CD4-positive, alpha-beta memory T cell (primary cell): ENCODE results near the gene GALNT10. TPM values are rescaled to one million over a fixed set of nuclear protein-coding genes. Genes with fewer than 3 reads are reported as not detected.

Experiments
- CTCF ChIA-PET: fragments of 350-600 bp; sonication (Branson Sonifier 250); formaldehyde crosslinking; loops from one replicate; lab custom pipeline; 2021; ENCODE audit warnings: inconsistent platforms; ENCODE audit not compliant: partially characterized antibody; lab: Charles Lee
- POLR2A ChIA-PET: fragments of 350-600 bp; sonication (Branson Sonifier 250); formaldehyde crosslinking; loops from one replicate; lab custom pipeline; 2021; ENCODE audit not compliant: partially characterized antibody; lab: Charles Lee
- DNase-seq, 5 donors: peaks; one replicate each; pipeline versions ENCODE4 v3.0.0 to v3.0.0-alpha.2; 2020 to 2022; ENCODE audit warnings: mixed read lengths in 1 of 5
- H3K27ac ChIP-seq: one replicate; pipeline ENCODE4 v1.7.0; 2013; ENCODE audit warnings: low read depth, low read length
- H3K27me3 ChIP-seq: 2 replicates; pipeline ENCODE4 v1.7.0; 2013; ENCODE audit warnings: mild to moderate bottlenecking, low read length, moderate library complexity; ENCODE audit not compliant: insufficient read depth
- H3K36me3 ChIP-seq: 2 replicates; pipeline ENCODE4 v1.7.0; 2013; ENCODE audit warnings: mild to moderate bottlenecking, low read length, moderate library complexity; ENCODE audit not compliant: insufficient read depth
- H3K4me1 ChIP-seq: 2 replicates; pipeline ENCODE4 v1.7.0; 2013; ENCODE audit warnings: mild to moderate bottlenecking, low read length, moderate library complexity; ENCODE audit not compliant: insufficient read depth
- H3K4me3 ChIP-seq, 2 donors: one replicate each; pipeline ENCODE4 v1.7.0; 2013; ENCODE audit warnings: low read length in 2 of 2, mild to moderate bottlenecking in 1 of 2
- H3K9me3 ChIP-seq, 2 donors: one replicate each; pipeline ENCODE4 v1.7.0; 2013; ENCODE audit warnings: low read length in 2 of 2, control low read depth in 1 of 2; ENCODE audit not compliant: control insufficient read depth in 1 of 2
- H3K27ac Mint-ChIP-seq, 7 donors: one replicate each; pipeline ENCODE4 v1.8.0; 2020 to 2021; ENCODE audit warnings: mixed read lengths in 7 of 7, mild to moderate bottlenecking in 6 of 7, inconsistent platforms in 3 of 7, moderate library complexity in 3 of 7
- H3K27me3 Mint-ChIP-seq, 2 donors: one replicate each; pipeline ENCODE4 v1.8.0; 2020 to 2021; ENCODE audit warnings: mixed read lengths in 2 of 2
- H3K36me3 Mint-ChIP-seq, 2 donors: one replicate each; pipeline ENCODE4 v1.8.0; 2020 to 2021; ENCODE audit warnings: mixed read lengths in 2 of 2, inconsistent platforms in 1 of 2, mild to moderate bottlenecking in 1 of 2
- H3K4me1 Mint-ChIP-seq, 4 donors: one replicate each; pipeline ENCODE4 v1.8.0; 2020 to 2021; ENCODE audit warnings: mixed read lengths in 4 of 4, mild to moderate bottlenecking in 1 of 4
- H3K4me3 Mint-ChIP-seq, 8 donors: one replicate each; pipeline ENCODE4 v1.8.0; 2020 to 2021; ENCODE audit warnings: mixed read lengths in 8 of 8, mild to moderate bottlenecking in 7 of 8, moderate library complexity in 6 of 8, inconsistent platforms in 3 of 8
- H3K9me3 Mint-ChIP-seq, 8 donors: one replicate each; pipeline ENCODE4 v1.8.0; 2020 to 2021; ENCODE audit warnings: mixed read lengths in 8 of 8, mild to moderate bottlenecking in 5 of 8, inconsistent platforms in 3 of 8, moderate library complexity in 1 of 8
- intact Hi-C: fragments of 100-400 bp; cut with micrococcal nuclease; formaldehyde crosslinking; loops from one replicate; pipeline ENCODE4 v1.15.1; 2023
- polyA plus RNA-seq, 2 donors: library from polyadenylated mRNA; unstranded; fragments of 300-500 nt; fragmentation: Illumina TruSeq; gene quantifications; one replicate each; pipeline ENCODE4 v1.2.3, GENCODE V29; 2021
- total RNA-seq, 2 experiments: library from RNA; stranded (reverse); gene quantifications; one replicate each; pipeline ENCODE4 v1.2.3, GENCODE V29; 2021

The GALNT10 gene
- total and polyA plus RNA-seq, 4 experiments from 2014 or later, result 9.6 to 35.7 (median 26.8) TPM

DNA sequence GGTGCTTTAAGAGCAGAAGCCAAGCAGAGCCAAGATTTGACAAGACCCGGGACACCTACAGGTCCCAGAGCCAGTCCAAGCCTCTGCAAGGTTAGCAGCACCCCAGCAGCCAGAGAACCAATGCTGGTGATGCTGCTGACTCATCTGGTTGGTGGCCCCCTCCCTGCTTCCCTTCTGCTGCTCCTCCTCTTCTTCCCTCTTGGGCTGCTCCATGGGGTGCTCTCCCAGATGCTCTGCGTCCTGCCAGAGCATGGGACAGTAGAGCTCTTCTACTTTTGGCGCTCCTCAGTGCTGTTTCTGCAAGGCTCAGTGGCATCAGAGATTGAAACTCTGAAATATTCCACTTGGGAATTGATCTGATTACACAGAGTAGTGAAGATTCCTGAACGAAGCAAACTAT lies 179.1 kb downstream of the GALNT10 start:
- Histone ChIP-seq H3K4me3 (no peak overlapping the region), H3K27ac (no peak overlapping the region), H3K36me3 (no peaks in the 10 kb centered on the region), H3K27me3 (no peaks in the 10 kb centered on the region), H3K9me3 (no peaks in the 10 kb centered on the region), H3K4me1 (no peaks in the 10 kb centered on the region)
- Mint-ChIP-seq H3K36me3 (peaks cover 14 to 36% of the 10 kb centered on the region in 2 donors), H3K27me3 (no peaks in the 10 kb centered on the region), H3K27ac (peak overlapping the region in 1 of 7 donors; percentile 27), H3K4me3 (no peak overlapping the region), H3K4me1 (peaks cover 0 to 3% (median under 1%) of the 10 kb centered on the region in 4 donors), H3K9me3 (no peaks in the 10 kb centered on the region)
- DNase-seq, result no peak
- CTCF ChIA-PET, result no interaction called here
- POLR2A ChIA-PET, result no interaction called here
- intact Hi-C loops, result no loop called here

DNA sequence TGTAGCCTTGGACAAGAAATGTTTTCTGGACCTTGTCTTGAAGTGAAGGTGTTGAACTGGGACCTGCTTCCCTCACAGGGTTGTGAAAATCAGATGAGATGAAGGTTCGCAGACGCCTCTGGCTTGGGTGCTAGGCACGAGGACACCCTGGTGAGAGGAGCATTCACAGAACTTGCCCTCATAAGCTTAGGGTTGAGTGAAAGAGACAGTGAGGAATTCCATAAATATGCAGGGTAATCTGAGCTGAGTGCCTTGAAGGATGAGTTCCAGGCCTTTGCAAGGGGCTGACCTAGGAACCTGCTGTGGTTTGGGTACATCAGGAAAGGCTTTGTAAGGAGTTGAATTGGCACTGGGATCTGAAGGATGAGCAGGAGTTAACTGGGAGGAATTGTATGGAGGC lies 179.6 kb downstream of the GALNT10 start:
- intact Hi-C loops, result no loop called here
- H3K9me3 Mint-ChIP-seq, result no peaks in the 10 kb centered on the region
- Histone ChIP-seq H3K27ac (no peak overlapping the region), H3K36me3 (no peaks in the 10 kb centered on the region), H3K4me3 (no peak overlapping the region), H3K4me1 (no peaks in the 10 kb centered on the region), H3K9me3 (no peaks in the 10 kb centered on the region), H3K27me3 (no peaks in the 10 kb centered on the region)
- POLR2A ChIA-PET, result no interaction called here
- peaks cover 15 to 37% of the 10 kb centered on the region in 2 donors for H3K36me3 Mint-ChIP-seq
- no peaks in the 10 kb centered on the region for H3K27me3 Mint-ChIP-seq
- no peak overlapping the region for H3K4me3 Mint-ChIP-seq
- H3K27ac Mint-ChIP-seq, result peak overlapping the region in 2 of 7 donors; percentile 6 to 22
- peaks cover 0 to 3% (median 0%) of the 10 kb centered on the region in 4 donors for H3K4me1 Mint-ChIP-seq
- CTCF ChIA-PET, result no interaction called here
- DNase-seq, result no peak

- ChIA-PET CTCF (no interaction called here), POLR2A (no interaction called here)
- Mint-ChIP-seq H3K27me3 (no peaks in the 10 kb centered on the region), H3K36me3 (peaks cover 21 to 44% of the 10 kb centered on the region in 2 donors), H3K27ac (peak overlapping the region in 1 of 7 donors; percentile 22), H3K4me3 (no peak overlapping the region), H3K4me1 (peaks cover 0 to 3% (median 0%) of the 10 kb centered on the region in 4 donors), H3K9me3 (no peaks in the 10 kb centered on the region)
- no peak for DNase-seq
- no peak overlapping the region for H3K27ac ChIP-seq
- H3K36me3 ChIP-seq, result peaks cover 4% of the 10 kb centered on the region
- H3K27me3 ChIP-seq, result no peaks in the 10 kb centered on the region
- H3K4me3 ChIP-seq, result no peak overlapping the region
- intact Hi-C loops, result no loop called here
- no peaks in the 10 kb centered on the region for H3K9me3 ChIP-seq
- no peaks in the 10 kb centered on the region for H3K4me1 ChIP-seq
Measured at GRCh38 chr5:154370813-154371212, 180.3 kb downstream of the GALNT10 start.

DNA sequence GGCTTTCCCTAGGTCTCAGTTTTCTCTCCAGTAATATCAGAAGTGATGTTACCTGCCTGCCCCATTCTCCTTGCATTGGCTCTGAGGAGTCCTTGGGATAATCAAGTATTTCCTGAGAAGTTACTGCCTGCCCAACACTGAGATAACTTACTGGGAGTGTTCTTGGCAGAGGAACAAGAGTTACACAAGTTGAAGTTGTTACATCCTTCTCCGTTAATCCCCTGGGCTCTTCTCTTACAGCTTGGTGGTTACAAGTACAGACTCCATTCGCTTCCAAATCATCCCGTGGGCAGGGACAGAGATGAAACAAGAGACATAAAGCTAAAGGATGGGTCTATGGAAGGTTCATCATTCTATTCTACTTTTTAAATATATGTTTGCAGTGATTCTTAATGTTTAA lies 181.2 kb downstream of the GALNT10 start:
- ChIA-PET CTCF (no interaction called here), POLR2A (no interaction called here)
- intact Hi-C loops, result no loop called here
- H3K4me1 ChIP-seq, result no peaks in the 10 kb centered on the region
- H3K36me3 Mint-ChIP-seq, result peaks cover 24 to 53% of the 10 kb centered on the region in 2 donors
- H3K27ac Mint-ChIP-seq, result no peak overlapping the region
- H3K4me3 Mint-ChIP-seq, result no peak overlapping the region
- no peaks in the 10 kb centered on the region for H3K27me3 ChIP-seq
- no peak overlapping the region for H3K27ac ChIP-seq
- H3K4me1 Mint-ChIP-seq, result peaks cover 0 to 3% (median under 1%) of the 10 kb centered on the region in 4 donors
- H3K9me3 Mint-ChIP-seq, result no peaks in the 10 kb centered on the region
- H3K4me3 ChIP-seq, result no peak overlapping the region
- H3K9me3 ChIP-seq, result no peaks in the 10 kb centered on the region
- peaks cover 6% of the 10 kb centered on the region for H3K36me3 ChIP-seq
- no peak for DNase-seq
- H3K27me3 Mint-ChIP-seq, result no peaks in the 10 kb centered on the region

DNA sequence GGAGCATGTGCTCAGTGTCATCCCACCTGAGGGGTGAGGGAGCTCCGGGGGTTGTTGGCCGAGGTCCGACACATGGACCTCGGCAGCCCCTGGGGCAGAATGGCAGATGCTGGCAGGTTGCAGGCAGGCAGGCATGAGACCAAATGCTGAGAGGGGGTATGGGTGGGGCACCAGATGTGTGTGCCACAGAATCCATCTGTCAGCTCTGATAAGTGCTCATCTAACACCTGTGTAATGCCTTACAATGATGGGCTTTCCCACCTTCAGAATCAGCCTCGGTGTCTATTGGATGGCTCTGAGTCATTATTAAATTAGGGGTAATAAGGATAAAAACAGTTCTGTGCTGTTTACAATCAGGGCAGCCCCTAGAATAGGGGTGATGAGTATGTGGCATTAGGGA lies 182.1 kb downstream of the GALNT10 start:
- Mint-ChIP-seq H3K27ac (no peak overlapping the region), H3K36me3 (peaks cover 30 to 63% of the 10 kb centered on the region in 2 donors), H3K9me3 (no peaks in the 10 kb centered on the region), H3K27me3 (no peaks in the 10 kb centered on the region), H3K4me1 (peaks cover 0 to 4% (median 2%) of the 10 kb centered on the region in 4 donors), H3K4me3 (no peak overlapping the region)
- ChIA-PET CTCF (no interaction called here), POLR2A (no interaction called here)
- intact Hi-C loops, result no loop called here
- DNase-seq, result no peak
- Histone ChIP-seq H3K9me3 (no peaks in the 10 kb centered on the region), H3K27ac (no peak overlapping the region), H3K36me3 (peaks cover 6% of the 10 kb centered on the region), H3K27me3 (no peaks in the 10 kb centered on the region), H3K4me1 (no peaks in the 10 kb centered on the region), H3K4me3 (no peak overlapping the region)

DNA sequence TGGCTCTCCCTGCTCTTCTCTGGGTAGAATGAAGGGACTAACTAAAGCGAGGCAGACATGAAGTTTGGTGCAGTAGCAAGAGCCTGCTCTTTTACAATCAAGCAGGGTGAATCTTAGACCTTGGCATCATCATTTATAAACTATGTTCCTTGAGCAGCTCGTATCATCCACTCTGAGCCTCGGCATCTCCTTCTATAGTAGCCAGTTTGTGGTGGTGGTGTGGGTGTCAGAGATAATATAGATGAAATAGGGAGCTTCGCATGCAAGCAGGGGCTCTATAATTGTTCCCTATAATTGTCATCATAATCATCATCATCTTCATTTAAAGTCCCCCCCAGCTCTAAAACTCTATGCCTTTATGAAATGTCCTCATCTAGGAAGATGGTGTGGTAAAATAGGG lies 182.8 kb downstream of the GALNT10 start:
- Histone ChIP-seq H3K4me1 (no peaks in the 10 kb centered on the region), H3K4me3 (no peak overlapping the region), H3K9me3 (no peaks in the 10 kb centered on the region), H3K36me3 (peaks cover 6% of the 10 kb centered on the region), H3K27me3 (no peaks in the 10 kb centered on the region), H3K27ac (no peak overlapping the region)
- ChIA-PET POLR2A (no interaction called here), CTCF (interaction anchor here (0.9 kb wide), 1 partner anchor 301 kb away, joined by 3 read pairs; no protein-coding TSS in a partner anchor)
- Mint-ChIP-seq H3K9me3 (no peaks in the 10 kb centered on the region), H3K4me3 (no peak overlapping the region), H3K36me3 (peaks cover 30 to 68% of the 10 kb centered on the region in 2 donors), H3K27ac (peak overlapping the region in 2 of 7 donors; percentile 14 to 20), H3K27me3 (no peaks in the 10 kb centered on the region), H3K4me1 (peaks cover 0 to 4% (median 2%) of the 10 kb centered on the region in 4 donors)
- intact Hi-C loops, result no loop called here
- DNase-seq, result no peak

GRCh38 chr5:154373729-154374179 lies 183.2 kb downstream of the GALNT10 start:
- no peak overlapping the region for H3K4me3 ChIP-seq
- peaks cover 6% of the 10 kb centered on the region for H3K36me3 ChIP-seq
- ChIA-PET POLR2A (no interaction called here), CTCF (interaction anchor here (0.9 kb wide), 1 partner anchor 302 kb away, joined by 3 read pairs; no protein-coding TSS in a partner anchor)
- H3K4me1 ChIP-seq, result no peaks in the 10 kb centered on the region
- Mint-ChIP-seq H3K27me3 (no peaks in the 10 kb centered on the region), H3K27ac (peak overlapping the region in 1 of 7 donors; percentile 14), H3K4me3 (no peak overlapping the region), H3K4me1 (peaks cover 0 to 4% (median 2%) of the 10 kb centered on the region in 4 donors), H3K36me3 (peaks cover 30 to 70% of the 10 kb centered on the region in 2 donors), H3K9me3 (no peaks in the 10 kb centered on the region)
- no peaks in the 10 kb centered on the region for H3K9me3 ChIP-seq
- DNase-seq, result no peak
- intact Hi-C loops, result no loop called here
- H3K27ac ChIP-seq, result no peak overlapping the region
- H3K27me3 ChIP-seq, result no peaks in the 10 kb centered on the region
